ENCODE measurements around the gene RGS1. TPM values are rescaled to one million over a fixed set of nuclear protein-coding genes. Genes with fewer than 3 reads are reported as not detected.
"Not testable (repeated sequence)": the region's sequence is repeated elsewhere in the genome, so short reads cannot be mapped to it uniquely, and the experiment has no call there.

RGS1 gene, protein sequence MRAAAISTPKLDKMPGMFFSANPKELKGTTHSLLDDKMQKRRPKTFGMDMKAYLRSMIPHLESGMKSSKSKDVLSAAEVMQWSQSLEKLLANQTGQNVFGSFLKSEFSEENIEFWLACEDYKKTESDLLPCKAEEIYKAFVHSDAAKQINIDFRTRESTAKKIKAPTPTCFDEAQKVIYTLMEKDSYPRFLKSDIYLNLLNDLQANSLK
- 1 to 10 TPM in 4 of 5 donors, under 1 TPM in 1; 0.89 to 5.7 (median 4.9) TPM for polyA plus RNA-seq (ENCODE audit: insufficient read depth in 1 of 5, insufficient read length in 5 of 5, low replicate concordance in 1 of 5)
- long read RNA-seq, donor 1, partial matches to known transcripts = 0 of 1 reads
- long read RNA-seq, donor 1, other reads (novel, unspliced or antisense) = 0 of 1 reads
- long read RNA-seq, donor 2 = 0 reads
- long read RNA-seq, donor 3 = 0 reads
- long read RNA-seq, donor 4 = 0 reads
- long read RNA-seq, donor 5 = 0 reads
- long read RNA-seq, donor 6, partial matches to known transcripts = 0 of 1 reads
- long read RNA-seq, donor 6, other reads (novel, unspliced or antisense) = 0 of 1 reads
- long read RNA-seq, donor 7, partial matches to known transcripts = 0 of 1 reads
- long read RNA-seq, donor 7, other reads (novel, unspliced or antisense) = 0 of 1 reads
- long read RNA-seq, donor 8 = 0 reads

DNA sequence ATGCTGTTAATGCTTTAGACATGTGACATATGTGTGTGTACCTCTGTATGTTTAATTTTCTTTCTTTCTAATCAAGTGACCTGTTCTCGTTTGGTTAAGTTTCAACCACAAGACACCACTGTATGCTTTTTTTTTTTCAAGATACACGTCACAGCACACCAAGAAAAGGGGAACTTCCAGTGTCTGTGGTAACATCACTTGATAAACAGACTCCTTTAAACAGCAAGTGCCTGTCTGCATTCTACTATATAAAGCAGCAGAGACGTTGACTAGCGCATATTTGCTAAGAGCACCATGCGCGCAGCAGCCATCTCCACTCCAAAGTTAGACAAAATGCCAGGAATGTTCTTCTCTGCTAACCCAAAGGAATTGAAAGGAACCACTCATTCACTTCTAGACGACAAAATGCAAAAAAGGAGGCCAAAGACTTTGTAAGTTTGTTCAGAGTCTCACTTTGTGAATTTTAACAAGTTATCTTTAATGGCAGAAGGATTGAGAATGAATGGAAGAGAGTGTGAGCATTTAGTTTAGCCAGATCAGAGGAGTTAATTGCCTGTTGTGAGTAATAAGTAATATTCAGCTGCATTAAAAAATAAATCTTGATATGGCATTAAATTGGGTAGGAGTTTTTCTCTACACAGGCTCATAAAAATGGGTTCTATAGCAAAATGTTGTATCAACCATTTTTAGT, at the start of gene RGS1:
Gene RGS1 (plus strand): TSS at position 275 of the 691 bp plus-strand sequence. CDS start 20 bp downstream, at position 295.
- DNase-seq = no peak

DNA sequence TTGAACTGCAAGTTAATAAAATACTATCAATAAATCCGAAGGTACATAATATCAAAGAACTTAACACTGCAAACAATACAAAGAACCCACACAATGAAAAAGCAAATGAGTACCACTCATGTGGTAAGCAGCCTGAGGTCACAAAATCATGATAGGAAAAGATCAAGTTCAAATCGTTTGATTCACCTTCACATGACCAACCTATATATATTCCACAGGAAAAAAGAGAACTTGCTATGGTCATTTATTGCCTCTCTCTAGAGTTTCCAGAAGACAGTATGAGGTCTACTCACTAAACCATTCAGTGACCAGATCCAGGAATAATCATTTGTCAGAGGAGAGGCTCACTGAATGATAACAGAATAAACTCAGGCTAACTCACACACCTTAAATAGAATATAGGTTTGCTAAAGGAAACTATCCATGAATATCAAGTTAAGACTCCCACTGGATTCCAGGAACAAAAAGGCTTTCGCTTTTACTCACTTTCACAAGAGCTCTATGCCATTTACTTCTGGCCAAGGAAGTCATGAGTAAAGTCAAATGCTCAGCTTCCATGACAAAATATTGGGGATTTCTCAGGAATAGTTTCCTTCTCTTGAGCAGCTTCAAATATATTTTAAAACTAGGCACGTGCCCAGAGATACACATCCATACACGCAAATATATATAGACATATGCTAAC, 48.3 kb upstream of the RGS1 start:
- DNase-seq = no peak

DNA sequence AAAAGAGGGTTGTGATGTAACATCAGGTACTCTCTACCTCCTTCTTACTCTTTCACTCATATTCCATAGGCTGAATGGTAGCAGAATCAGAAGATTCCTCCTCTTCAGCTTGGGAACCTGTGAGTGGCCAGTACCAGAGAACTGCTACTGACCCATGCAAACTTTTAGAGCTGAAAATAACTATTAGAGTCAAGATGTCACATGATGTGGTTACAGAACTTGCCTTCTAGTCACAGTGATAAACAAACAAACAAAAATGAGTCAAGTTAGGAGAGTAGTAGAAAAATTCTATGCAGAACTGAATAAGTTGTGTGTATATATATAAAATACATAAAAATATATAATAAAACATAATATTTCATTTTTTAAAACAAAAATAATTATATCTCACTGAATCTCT, 47.6 kb upstream of the RGS1 start:
- no peak for DNase-seq

DNA sequence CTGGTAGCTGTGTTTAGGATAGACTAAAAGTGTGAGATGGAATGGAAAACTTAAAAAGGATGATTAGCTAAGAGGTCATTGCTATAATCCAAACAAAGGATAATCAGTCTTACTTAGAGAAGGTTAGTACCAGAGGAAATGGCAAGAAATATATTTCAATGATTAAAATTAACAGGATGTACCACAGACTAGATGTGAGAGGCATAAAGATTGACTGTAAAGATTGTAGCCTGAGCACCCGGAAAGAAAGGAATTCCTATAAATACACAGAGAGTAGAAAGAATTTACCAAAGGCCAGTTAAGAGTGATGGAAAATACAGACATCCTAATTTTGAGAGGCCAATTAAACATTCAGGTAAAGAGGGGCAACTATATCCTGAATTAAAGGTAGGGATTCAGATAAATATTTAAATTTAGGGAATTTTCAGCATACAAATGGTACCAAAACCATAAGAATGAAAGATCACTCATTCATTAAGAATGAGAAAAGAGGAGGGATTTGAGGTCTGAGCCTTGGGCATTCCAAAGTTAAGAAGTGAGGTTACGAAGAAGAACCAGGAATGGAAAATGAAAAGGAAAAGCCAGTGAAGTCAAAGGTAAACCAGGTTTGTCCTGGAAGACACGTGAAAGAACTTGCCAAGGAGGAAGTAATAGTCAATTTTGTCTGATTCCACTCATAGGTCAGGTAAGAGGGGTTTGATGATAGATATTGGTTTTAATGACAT, 46.4 kb upstream of the RGS1 start:
- no peak for DNase-seq

DNA sequence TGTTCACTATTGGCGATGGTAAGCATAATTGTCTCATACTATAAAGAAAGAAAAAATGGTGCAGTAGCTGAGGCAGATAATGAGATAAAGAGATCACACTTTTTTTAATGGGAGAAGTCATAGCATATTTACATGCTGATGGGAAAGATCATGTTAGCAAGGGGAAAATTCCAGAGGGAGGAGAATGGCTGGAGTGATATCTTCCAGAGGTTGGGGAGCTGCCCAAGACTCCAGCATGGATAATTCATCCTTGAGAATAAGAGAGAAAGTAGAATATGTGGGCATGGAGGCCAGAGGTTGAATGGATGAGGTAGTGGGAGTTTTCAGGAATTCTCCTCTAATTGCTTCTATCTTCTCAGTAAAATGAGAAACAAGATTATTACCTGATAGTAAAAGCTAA, 45.8 kb upstream of the RGS1 start:
- DNase-seq = no peak

DNA sequence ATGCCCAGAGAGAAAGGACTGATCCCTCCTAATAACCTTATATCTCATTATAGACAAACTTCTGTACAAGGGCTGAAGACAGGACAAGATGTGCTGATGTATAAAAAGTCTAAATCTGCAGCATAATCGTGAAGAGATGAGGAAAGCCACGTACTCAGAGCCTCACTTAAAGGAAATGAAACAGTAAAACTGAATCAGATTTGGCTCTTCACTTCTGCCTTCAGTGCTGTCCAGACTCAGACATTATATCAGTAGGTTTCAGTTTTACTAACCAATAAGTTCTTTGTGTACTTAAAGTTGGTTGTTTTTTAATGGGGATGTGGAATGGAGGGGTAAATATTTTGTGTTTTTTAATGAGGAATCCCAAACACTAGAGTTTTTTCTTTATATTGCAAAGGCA, 45.3 kb upstream of the RGS1 start:
- no peak for DNase-seq

DNA sequence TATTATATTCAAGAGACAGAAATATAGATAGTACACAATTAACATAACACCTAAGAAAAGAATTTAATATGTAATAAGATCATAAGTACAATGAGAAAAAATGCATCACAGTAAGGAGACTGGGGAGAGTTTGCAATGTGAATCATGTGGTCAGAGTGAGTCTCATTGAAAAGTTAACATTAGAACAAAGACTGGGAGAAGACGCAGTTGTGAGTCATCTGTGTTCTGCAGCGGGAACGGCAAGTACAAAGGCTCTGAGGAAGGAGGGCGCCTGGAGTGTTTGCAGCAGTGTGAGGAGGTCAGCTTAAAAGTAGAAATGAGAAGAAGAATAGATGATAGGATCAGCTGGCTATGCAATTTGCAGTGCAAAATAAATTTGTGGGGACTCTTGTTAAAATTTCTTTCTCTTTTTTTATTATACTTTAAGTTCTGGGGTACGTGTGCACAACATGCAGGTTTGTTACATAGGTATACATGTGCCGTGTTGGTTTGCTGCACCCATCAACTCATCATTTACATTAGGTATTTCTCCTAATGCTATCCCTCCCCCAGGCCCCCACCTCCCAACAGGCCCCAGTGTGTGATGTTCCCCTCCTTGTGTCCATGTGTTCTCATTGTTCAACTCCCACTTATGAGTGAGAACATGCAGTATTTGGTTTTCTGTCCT, 44.4 kb upstream of the RGS1 start:
- not testable (repeated sequence) for DNase-seq

DNA sequence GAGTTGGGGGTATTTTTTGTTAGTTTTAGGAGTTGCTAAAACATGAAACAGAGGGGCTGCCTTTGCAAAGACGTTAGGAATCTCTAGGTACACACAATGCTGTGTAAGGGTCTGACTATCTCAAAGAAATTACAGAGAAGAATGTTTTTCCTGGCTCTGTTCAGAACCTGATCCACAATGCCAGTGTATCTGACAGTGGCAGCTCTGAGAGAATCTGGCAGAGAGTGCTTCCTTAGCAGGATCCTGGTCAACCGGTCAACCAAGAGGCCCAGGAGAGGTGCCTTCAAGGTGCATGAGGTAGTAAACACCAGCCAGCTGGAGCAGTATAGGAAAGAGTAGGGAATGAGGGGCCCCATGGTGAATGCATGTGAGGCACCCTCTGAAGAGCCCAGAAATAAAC, 40.9 kb upstream of the RGS1 start:
- DNase-seq = no peak

DNA sequence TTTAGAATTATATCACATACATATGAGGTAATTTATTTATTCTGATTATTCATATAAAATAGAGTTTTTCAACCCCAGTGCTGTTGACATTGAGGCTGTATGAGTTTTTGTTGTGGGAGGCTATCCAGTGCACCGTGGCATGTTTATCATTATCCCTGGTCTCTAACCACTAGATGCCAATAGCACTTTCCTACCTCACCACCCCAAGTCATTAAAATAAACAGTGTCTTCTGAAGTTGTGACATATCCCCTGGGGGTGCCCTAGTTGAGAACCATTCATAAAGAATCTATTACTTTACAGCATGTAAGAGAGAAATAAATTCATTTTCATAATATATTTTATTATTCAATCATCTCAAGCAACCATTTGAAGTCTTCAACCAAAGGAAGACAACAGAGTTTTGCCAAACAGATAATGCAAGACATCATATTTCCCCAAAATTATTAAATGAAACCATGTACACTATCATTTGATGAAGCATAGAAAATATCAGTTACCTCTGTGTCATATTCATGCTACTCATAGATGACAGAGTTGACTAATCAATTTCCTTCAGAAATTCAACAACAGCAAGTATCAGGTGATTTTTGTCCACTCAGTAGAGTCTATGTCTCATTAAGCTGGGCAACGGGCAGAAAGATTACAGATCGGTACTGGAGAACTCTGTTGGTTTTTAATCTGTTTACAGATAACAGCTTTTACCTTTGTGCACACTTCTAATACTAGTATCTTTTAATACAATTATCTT, 39.5 kb upstream of the RGS1 start:
- no peak for DNase-seq

DNA sequence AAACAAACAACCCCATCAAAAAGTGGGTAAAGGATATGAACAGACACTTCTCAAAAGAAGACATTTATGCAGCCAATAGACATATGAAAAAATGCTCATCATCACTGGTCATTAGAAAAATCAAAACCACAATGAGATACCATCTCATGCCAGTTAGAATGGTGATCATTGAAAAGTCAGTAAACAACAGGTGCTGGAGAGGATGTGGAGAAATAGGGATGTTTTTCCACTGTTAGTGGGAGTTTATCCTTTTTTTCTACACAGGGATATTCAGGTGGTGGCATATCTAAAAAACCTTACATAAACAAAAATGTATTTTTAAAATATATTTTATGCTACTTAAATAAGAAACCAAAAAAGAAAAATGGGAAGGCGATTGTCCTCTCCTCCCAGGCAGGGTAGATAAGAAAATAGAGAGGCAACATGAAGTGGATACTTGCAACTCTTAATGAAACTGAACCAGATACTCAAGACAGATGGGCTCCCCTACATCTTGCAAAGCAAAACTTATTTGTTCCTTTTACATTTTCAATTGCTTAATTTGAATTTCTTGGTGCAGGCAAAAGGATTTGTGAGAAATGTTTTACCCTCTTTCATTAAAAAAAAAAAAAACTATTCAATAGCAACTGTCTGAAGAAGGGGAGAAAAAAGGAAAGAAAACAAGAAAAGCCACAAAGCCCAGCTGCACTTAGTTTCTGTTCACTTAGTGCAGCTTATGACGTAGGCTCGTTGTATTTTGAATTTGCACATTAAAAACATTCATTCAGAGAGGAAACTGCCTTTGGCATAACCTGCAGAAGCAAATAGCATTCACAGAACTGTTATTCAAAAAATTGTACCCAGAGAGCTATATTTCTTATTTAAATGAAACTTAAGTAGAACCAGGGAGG, 36.9 kb upstream of the RGS1 start:
- DNase-seq = peak; percentile 31 to 44

DNA sequence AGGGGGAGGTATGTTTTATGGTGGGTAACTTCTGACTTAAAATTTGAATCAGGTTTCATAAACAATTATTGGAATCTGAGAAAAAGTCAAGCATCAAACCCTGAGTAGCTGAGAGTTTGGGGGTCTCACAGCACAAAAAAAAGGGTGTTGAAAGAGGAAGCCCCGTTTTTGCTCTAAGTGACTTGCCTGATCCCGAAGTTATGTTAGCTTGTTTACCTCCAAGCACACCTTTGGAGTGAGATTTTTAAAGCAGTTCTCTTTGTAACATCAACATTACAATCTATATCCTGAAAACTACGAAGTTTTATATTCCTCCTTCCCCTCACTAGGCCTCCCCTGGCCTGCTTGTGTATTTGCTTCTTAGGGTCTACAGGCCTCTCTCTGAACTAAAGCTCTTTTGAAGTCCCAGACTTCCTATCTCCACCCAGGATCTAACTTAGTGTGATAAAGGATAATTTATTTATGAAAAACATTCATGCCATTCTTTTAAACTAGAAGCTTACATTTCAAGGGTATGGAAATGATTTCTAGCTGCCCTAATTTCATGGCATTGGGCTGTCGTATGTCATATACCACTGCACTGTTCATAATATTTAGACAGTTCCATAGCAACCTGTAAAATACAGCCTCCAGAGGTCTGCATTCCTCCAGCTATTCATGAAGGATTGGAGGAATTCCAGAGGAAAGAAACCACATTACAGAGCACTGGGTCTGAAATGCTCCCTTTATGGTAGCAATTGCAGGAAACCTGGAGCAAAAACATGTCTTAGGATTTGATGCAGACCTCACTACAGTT, 36.1 kb upstream of the RGS1 start:
- peak; percentile 77 to 80 for DNase-seq

DNA sequence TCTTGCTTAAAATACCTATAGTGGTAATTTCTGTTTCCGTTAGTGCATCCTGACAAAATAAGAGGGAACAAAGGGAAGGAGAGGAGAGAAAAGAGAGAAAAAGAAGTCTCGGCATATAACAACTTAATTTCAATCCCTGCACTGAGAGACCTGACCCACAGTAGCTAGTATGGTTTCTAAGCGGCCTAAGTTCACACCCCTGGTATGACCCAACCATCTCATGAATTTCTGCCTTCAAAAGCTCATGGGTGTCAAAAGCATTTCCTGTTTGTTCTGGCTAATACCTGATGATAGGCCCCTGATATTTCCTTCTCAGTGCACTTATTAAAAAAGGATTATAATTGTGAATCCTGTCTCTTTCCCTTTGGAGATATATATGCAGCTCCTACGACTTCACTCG, 32.1 kb upstream of the RGS1 start:
- no peak for DNase-seq

DNA sequence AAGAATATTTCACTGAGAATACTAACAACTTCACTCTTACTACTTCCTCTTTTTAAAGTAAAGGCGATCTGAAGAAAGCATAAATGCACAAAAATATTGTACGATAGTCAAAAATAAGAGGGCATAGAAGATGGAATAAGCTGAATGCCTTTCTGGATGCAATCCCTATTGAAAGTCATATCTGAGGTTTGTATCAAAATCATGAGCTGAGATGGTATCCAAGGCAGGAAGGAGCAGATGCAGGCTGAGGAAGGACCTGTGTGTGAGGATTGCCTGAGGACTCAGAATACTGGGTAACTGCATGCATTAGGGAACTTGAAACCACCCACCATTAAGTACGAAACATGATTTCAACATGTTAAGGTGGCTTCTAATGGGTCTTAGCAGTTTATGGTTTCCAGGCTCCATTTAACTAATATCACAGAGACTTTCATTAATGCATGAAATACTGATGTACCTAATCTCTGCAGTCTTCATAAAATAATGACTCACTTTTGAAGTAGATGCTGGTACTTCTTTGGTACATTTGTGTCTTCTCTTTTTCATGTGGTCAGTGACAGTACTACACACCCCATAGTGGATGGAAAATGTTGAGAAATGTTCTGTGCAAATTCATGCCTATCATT, 29.6 kb upstream of the RGS1 start:
- DNase-seq = no peak

DNA sequence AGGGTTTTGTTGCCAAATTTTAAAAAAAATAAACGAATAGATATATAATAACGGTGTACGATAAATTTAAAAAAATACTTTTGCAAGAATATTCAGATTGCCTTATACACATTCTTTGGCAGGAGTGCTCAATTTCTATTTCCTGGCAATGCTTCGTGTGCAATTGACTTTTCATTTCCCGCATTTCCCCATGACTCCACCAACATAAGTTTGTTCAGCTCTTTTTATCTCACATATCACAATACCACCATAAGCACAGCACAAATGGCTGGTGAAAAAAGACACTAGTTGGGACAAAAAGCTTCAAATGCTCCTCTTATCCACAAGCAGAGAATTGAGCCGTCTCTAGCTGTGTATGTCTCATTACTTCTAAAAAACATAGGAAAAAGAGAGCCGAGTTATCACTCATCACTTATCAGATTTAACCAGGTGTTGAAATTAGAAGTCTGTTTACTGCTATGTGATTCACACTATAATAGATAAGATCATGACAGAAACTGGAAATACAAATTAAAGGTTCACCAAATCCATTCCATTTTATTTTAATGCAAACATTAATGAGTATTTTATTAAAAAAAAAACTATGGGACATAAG, 28.9 kb upstream of the RGS1 start:
- DNase-seq = peak; percentile 39 to 60

DNA sequence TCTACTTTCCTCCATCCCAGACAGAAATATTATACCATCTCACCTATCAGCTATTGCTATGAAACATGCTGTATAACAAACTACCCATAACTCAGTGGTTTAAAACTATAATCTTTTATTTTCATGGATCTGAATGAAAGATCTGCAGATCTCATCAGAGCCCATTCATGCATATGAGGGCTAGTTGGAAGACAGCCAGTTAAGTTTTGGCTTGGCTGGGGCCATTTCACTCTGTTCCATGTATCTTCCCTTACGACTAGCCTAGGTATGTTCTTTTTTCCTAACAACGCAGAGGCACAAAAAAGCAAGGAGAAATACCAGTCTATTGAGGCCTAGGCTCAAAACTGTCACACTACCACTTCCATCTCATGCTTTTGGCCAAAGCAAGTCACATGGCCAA, 28.1 kb upstream of the RGS1 start:
- DNase-seq = no peak

DNA sequence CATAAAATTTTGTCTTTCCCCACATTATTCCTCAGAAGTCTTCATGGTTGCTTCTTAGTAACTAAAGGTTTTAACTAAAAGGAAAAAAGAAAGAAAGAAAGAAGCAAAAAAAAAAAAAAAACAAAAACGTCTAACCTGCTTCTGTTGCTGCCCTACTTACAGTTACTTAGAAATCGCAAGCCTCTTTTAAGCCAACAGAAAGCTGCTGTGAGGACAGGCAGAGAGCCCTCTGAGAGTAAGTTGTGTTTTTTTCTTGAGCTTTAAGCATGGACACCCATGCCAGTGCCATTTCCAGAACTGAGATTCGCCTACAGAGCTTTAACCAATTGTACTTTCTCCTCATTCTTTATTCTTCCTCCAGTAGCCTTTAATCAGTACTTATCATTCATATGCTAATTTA, 25.6 kb upstream of the RGS1 start:
- no peak for DNase-seq

DNA sequence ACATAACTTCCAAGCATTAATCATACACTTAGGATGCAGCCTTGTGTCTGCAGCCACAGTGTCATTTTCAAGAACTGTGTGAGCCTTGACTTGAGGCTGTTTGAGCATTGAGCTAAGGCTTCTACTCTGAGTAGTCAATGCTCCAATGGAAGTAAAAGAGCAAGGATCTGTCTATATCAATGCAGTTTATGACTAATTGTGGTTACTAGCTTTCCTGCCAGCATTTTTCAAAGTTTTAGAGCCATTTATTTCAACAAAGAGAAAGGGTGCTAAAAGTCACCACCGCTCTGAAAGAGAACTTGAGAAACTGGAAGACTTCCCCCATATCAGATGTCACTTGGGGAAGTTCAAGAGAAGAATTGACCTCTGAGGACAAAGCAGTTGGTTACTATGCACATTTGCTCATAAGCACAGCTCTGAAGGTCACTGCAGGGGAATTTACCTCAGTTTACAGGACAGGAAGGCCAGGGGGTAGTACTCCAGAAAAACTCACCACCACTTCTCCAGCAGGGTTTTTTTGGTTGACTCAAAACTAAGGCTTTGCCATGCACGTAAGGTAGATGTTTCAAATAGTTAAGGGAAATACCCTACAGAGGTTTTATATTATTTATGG, 24.5 kb upstream of the RGS1 start:
- no peak for DNase-seq
